ENCODE data around the gene STT3B.

The STT3B gene

DNA sequence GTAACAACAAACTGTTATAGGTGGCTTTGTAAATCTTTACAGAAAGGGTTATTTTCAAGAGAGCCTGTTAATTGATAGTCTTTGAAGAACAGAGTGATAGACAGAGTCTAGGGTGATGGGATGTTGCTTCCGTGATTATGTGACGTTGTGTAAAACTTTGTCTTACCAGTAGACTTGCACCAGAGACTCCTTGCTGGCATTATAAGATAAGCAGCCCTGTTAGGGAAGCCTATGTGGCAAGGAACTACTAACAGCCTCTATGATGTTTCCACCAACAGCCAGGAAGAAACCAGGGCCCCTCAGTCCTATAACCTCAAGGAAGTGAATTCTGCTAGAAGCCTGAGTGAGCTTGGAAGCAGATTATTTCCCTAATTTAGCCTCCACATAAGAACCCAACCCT lies 18.9 kb downstream of the STT3B start:
- TF ChIP-seq, protein P1, sequence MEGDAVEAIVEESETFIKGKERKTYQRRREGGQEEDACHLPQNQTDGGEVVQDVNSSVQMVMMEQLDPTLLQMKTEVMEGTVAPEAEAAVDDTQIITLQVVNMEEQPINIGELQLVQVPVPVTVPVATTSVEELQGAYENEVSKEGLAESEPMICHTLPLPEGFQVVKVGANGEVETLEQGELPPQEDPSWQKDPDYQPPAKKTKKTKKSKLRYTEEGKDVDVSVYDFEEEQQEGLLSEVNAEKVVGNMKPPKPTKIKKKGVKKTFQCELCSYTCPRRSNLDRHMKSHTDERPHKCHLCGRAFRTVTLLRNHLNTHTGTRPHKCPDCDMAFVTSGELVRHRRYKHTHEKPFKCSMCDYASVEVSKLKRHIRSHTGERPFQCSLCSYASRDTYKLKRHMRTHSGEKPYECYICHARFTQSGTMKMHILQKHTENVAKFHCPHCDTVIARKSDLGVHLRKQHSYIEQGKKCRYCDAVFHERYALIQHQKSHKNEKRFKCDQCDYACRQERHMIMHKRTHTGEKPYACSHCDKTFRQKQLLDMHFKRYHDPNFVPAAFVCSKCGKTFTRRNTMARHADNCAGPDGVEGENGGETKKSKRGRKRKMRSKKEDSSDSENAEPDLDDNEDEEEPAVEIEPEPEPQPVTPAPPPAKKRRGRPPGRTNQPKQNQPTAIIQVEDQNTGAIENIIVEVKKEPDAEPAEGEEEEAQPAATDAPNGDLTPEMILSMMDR (IDR thresholded peaks at IDR 0.05; ENCODE audit: low read depth, low read length) = no peak
- no peak overlapping the region for H3K4me3 ChIP-seq (ENCODE audit: low read depth, low read length)

GRCh38 chr3:31552103-31552502 lies 19.4 kb downstream of the STT3B start:
- TF ChIP-seq, protein P1 (IDR thresholded peaks at IDR 0.05; ENCODE audit: low read depth, low read length) = no peak
- H3K4me3 ChIP-seq (ENCODE audit: low read depth, low read length) = no peak overlapping the region

GRCh38 chr3:31553258-31553657 lies 20.5 kb downstream of the STT3B start:
- TF ChIP-seq, protein P1 (IDR thresholded peaks at IDR 0.05; ENCODE audit: low read depth, low read length) = no peak
- H3K4me3 ChIP-seq (ENCODE audit: low read depth, low read length) = no peak overlapping the region

GRCh38 chr3:31555204-31555603 lies 22.5 kb downstream of the STT3B start:
- TF ChIP-seq, protein P1 (IDR thresholded peaks at IDR 0.05; ENCODE audit: low read depth, low read length) = no peak
- no peak overlapping the region for H3K4me3 ChIP-seq (ENCODE audit: low read depth, low read length)

GRCh38 chr3:31559872-31560534 lies 27.3 kb downstream of the STT3B start:
- H3K4me3 ChIP-seq (ENCODE audit: low read depth, low read length) = no peak overlapping the region
- TF ChIP-seq, protein P1 (IDR thresholded peaks at IDR 0.05; ENCODE audit: low read depth, low read length) = no peak

- no peak overlapping the region for H3K4me3 ChIP-seq (ENCODE audit: low read depth, low read length)
- TF ChIP-seq, protein P1 (IDR thresholded peaks at IDR 0.05; ENCODE audit: low read depth, low read length) = no peak
These were observed 29.2 kb downstream of the STT3B start for GRCh38 chr3:31561891-31562290.

- no peak overlapping the region for H3K4me3 ChIP-seq (ENCODE audit: low read depth, low read length)
- TF ChIP-seq, protein P1 (IDR thresholded peaks at IDR 0.05; ENCODE audit: low read depth, low read length) = no peak
These were observed 29.8 kb downstream of the STT3B start for GRCh38 chr3:31562525-31562924.
